B cell (primary cell): ENCODE data around the gene RNF38. TPM values are rescaled to one million over a fixed set of nuclear protein-coding genes. Genes with fewer than 3 reads are reported as not detected.

Source experiments
- ATAC-seq: fragments of 200-7000 bp; cut with Tn5 transposase; one replicate; pipeline ENCODE4 v1.10.0; 2021; ENCODE audit warnings: low read depth, mild to moderate bottlenecking, moderate number of reproducible peaks, moderate library complexity
- CTCF ChIA-PET: fragments of 350-600 bp; sonication (Branson Sonifier 250); formaldehyde crosslinking; loops from one replicate; lab custom pipeline; 2021; ENCODE audit warnings: antibody characterized with exemption, inconsistent platforms; lab: Charles Lee
- POLR2A ChIA-PET: fragments of 350-600 bp; sonication (Branson Sonifier 250); formaldehyde crosslinking; loops from one replicate; lab custom pipeline; 2021; ENCODE audit warnings: antibody characterized with exemption; lab: Charles Lee
- DNase-seq: peaks from one replicate; pipeline ENCODE4 v3.0.0; 2013
- H2AFZ ChIP-seq: 2 replicates; pipeline ENCODE4 v1.6.1; 2012; ENCODE audit warnings: mild to moderate bottlenecking, low read depth, low read length; ENCODE audit not compliant: insufficient read depth, poor library complexity, severe bottlenecking
- H3K27ac ChIP-seq, 2 donors: 1 replicate in 1 of 2; 2 replicates in 1 of 2; pipeline ENCODE4 v1.5.1; 2012 to 2013; ENCODE audit warnings: low read length in 2 of 2, mild to moderate bottlenecking in 2 of 2, moderate library complexity in 1 of 2
- H3K27me3 ChIP-seq, 4 experiments: fragments of 200-600 bp in 1 of 4; sonication (generic) in 1 of 4; replicated peaks in 1 of 4; 1 replicate in 2 of 4; 2 replicates in 2 of 4; pipeline versions ENCODE4 v1.6.1 to v1.7.0; 2013 to 2016; ENCODE audit warnings: low read length in 3 of 4, mild to moderate bottlenecking in 2 of 4, mixed read lengths in 1 of 4, moderate library complexity in 1 of 4; ENCODE audit not compliant: insufficient read depth in 4 of 4, control insufficient read depth in 3 of 4; ENCODE audit errors: control extremely low read depth in 1 of 4
- H3K36me3 ChIP-seq, 2 experiments: replicated peaks in 1 of 2; 1 replicate in 1 of 2; 2 replicates in 1 of 2; pipeline versions ENCODE4 v1.6.1 to v1.7.1; 2013; ENCODE audit warnings: low read length in 1 of 2; ENCODE audit not compliant: insufficient read depth in 2 of 2, control insufficient read depth in 1 of 2; ENCODE audit errors: control extremely low read depth in 1 of 2, extremely low read depth in 1 of 2
- H3K4me1 ChIP-seq, 2 donors: fragments of 200-600 bp in 1 of 2; sonication (generic) in 1 of 2; 1 replicate in 1 of 2; 2 replicates in 1 of 2; pipeline versions ENCODE4 v1.5.1 to v1.6.1; 2013 to 2017; ENCODE audit warnings: low read length in 2 of 2; ENCODE audit not compliant: control insufficient read depth in 2 of 2, insufficient read depth in 2 of 2
- H3K4me2 ChIP-seq: replicated peaks from 2 replicates; pipeline ENCODE3; 2012; ENCODE audit warnings: mild to moderate bottlenecking, low read depth, low read length; ENCODE audit not compliant: poor library complexity, severe bottlenecking
- H3K4me3 ChIP-seq, 5 experiments: fragments of 200-600 bp in 1 of 5; sonication (generic) in 1 of 5; 1 replicate in 3 of 5; 2 replicates in 2 of 5; pipeline versions ENCODE4 v1.5.1 to v1.7.0; 2011 to 2016; ENCODE audit warnings: low read length in 4 of 5, mild to moderate bottlenecking in 4 of 5, low read depth in 2 of 5, control low read depth in 1 of 5, moderate library complexity in 1 of 5; ENCODE audit not compliant: insufficient read depth in 1 of 5; ENCODE audit errors: control extremely low read depth in 1 of 5, extremely low read depth in 1 of 5
- H3K79me2 ChIP-seq: fragments of 200-600 bp; sonication (generic); one replicate; pipeline ENCODE4 v1.6.0; 2016; ENCODE audit warnings: low read length; ENCODE audit not compliant: control insufficient read depth, insufficient read depth
- H3K9ac ChIP-seq: fragments of 200-600 bp; sonication (generic); 2 replicates; pipeline ENCODE4 v1.6.1; 2017; ENCODE audit warnings: mild to moderate bottlenecking, low read length, moderate library complexity
- H3K9me3 ChIP-seq, 3 donors: one replicate each; pipeline versions ENCODE4 v1.6.1 to v1.7.1; 2013; ENCODE audit warnings: low read length in 2 of 3; ENCODE audit not compliant: control insufficient read depth in 2 of 3, insufficient read depth in 1 of 3; ENCODE audit errors: control extremely low read depth in 1 of 3
- H4K20me1 ChIP-seq: 2 replicates; pipeline ENCODE4 v1.6.0; 2012; ENCODE audit warnings: mild to moderate bottlenecking, low read length; ENCODE audit not compliant: insufficient read depth, control insufficient read depth, poor library complexity, severe bottlenecking
- H3K27ac Mint-ChIP-seq: one replicate; pipeline ENCODE4 v1.8.0; 2021; ENCODE audit warnings: mixed read lengths
- H3K27me3 Mint-ChIP-seq: one replicate; pipeline ENCODE4 v1.8.0; 2021; ENCODE audit warnings: mixed read lengths
- H3K4me1 Mint-ChIP-seq: one replicate; pipeline ENCODE4 v1.8.0; 2021; ENCODE audit warnings: mixed read lengths
- H3K4me3 Mint-ChIP-seq: one replicate; pipeline ENCODE4 v1.8.0; 2021; ENCODE audit warnings: mixed read lengths
- H3K9me3 Mint-ChIP-seq: one replicate; pipeline ENCODE4 v1.8.0; 2022; ENCODE audit warnings: mixed read lengths; ENCODE audit not compliant: insufficient read depth
- EZH2 ChIP-seq: IDR thresholded peaks from 2 replicates; pipeline ENCODE4 v1.6.1; 2012; ENCODE audit warnings: borderline replicate concordance, low read depth, mild to moderate bottlenecking, moderate library complexity, low read length; ENCODE audit not compliant: insufficient read depth, poor library complexity, severe bottlenecking
- WGBS: methylation state at CpG from one replicate; pipeline ENCODE4 v1.1.5; 2013; ENCODE audit warnings: missing lambda C conversion rate; ENCODE audit not compliant: insufficient coverage; 5-methylcytosine and 5-hydroxymethylcytosine counted together
- intact Hi-C: fragments of 100-400 bp; cut with micrococcal nuclease; formaldehyde crosslinking; loops from one replicate; pipeline ENCODE4 v1.10.0; 2022
- polyA plus RNA-seq: library from polyadenylated mRNA; depleted of rRNA; stranded (reverse); fragments of >200 nt; gene quantifications from 2 replicates; pipeline ENCODE4 v1.2.3, GENCODE V29; 2012
- total RNA-seq, 2 donors: library from RNA; stranded (reverse); fragments of 120-200 nt in 1 of 2; gene quantifications; 1 replicate in 1 of 2; 2 replicates in 1 of 2; pipeline versions ENCODE4 v1.2.3 to v1.2.4, GENCODE V29; 2013 to 2022
- TF ChIP-seq, protein P1 (sequence below): fragments of 200-600 bp; IDR thresholded peaks from one replicate; pipeline ENCODE4 v1.8.0; 2022; ENCODE audit warnings: antibody characterized with exemption, mild to moderate bottlenecking

Gene RNF38
- total and polyA plus RNA-seq, 2 donors (not counting 1 experiment from before 2014, with no cell fraction given): 25.2 to 81.6 TPM

- H2AFZ ChIP-seq: no peak overlapping the region
Observed at GRCh38 chr9:36316049-36316448, 84.0 kb downstream of the RNF38 start.

DNA sequence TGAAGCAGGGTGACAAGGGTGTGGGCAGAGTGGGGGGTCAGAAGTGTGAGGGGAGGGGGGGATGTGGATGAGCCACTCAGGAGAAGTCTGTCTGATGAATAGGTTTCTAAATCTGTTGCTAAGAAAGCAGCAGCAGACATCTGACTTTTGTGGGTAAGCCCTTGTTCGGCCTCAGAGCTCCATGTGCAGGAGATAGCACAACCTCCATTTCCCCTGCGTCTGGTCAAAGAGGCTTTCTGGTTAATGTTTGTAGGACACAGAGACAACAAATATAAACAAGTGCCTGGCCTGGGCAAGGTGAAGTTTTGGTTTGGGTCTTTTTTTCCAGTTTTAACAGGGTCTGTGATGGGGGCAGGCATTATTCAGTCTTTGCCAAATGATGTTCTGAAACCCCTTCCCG, 84.8 kb downstream of the RNF38 start:
- TF ChIP-seq, protein P1, sequence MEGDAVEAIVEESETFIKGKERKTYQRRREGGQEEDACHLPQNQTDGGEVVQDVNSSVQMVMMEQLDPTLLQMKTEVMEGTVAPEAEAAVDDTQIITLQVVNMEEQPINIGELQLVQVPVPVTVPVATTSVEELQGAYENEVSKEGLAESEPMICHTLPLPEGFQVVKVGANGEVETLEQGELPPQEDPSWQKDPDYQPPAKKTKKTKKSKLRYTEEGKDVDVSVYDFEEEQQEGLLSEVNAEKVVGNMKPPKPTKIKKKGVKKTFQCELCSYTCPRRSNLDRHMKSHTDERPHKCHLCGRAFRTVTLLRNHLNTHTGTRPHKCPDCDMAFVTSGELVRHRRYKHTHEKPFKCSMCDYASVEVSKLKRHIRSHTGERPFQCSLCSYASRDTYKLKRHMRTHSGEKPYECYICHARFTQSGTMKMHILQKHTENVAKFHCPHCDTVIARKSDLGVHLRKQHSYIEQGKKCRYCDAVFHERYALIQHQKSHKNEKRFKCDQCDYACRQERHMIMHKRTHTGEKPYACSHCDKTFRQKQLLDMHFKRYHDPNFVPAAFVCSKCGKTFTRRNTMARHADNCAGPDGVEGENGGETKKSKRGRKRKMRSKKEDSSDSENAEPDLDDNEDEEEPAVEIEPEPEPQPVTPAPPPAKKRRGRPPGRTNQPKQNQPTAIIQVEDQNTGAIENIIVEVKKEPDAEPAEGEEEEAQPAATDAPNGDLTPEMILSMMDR: no peak
- no peak for TF ChIP-seq EZH2
- H3K27ac Mint-ChIP-seq: no peak overlapping the region
- Histone ChIP-seq H3K4me1 (no peaks in the 10 kb centered on the region), H3K4me2 (no peak overlapping the region), H3K9me3 (no peaks in the 10 kb centered on the region), H3K27ac (no peak overlapping the region), H3K4me3 (no peak overlapping the region), H3K36me3 (no peaks in the 10 kb centered on the region), H3K9ac (no peak overlapping the region), H2AFZ (no peak overlapping the region), H4K20me1 (no peaks in the 10 kb centered on the region), H3K79me2 (no peaks in the 10 kb centered on the region), H3K27me3 (peaks cover 0 to 10% (median 0%) of the 10 kb centered on the region in 4 experiments)
- 88% methylated on average over 1 of the region's 3 CpGs for WGBS
- no peaks in the 10 kb centered on the region for H3K9me3 Mint-ChIP-seq
- ATAC-seq (no peak), DNase-seq (no peak)
- no peaks in the 10 kb centered on the region for H3K4me1 Mint-ChIP-seq
- peaks cover 3% of the 10 kb centered on the region for H3K27me3 Mint-ChIP-seq
- ChIA-PET CTCF (interaction anchor here (0.8 to 1.3 kb wide), 3 partner anchors 12 to 15 kb away, joined by 3 to 5 read pairs (median 3); no protein-coding TSS in a partner anchor), POLR2A (no interaction called here)
- intact Hi-C loops: no loop called here
- H3K4me3 Mint-ChIP-seq: no peak overlapping the region

More at GRCh38 chr9:36316049-36316448, 84.0 kb downstream of the RNF38 start:
- intact Hi-C loops: no loop called here
- ATAC-seq (no peak), DNase-seq (no peak)
- ChIA-PET CTCF (no interaction called here), POLR2A (no interaction called here)
- no peaks in the 10 kb centered on the region for H3K36me3 ChIP-seq
- H3K9ac ChIP-seq: no peak overlapping the region
- H3K4me3 ChIP-seq: no peak overlapping the region
- H3K27me3 ChIP-seq: peaks cover 0 to 10% (median 0%) of the 10 kb centered on the region in 4 experiments
- Mint-ChIP-seq H3K9me3 (no peaks in the 10 kb centered on the region), H3K27ac (no peak overlapping the region), H3K27me3 (peaks cover 3% of the 10 kb centered on the region), H3K4me3 (no peak overlapping the region), H3K4me1 (no peaks in the 10 kb centered on the region)
- H3K4me1 ChIP-seq: no peaks in the 10 kb centered on the region
- no peak overlapping the region for H3K27ac ChIP-seq
- no peaks in the 10 kb centered on the region for H3K9me3 ChIP-seq
- H4K20me1 ChIP-seq: no peaks in the 10 kb centered on the region
- H3K4me2 ChIP-seq: no peak overlapping the region
- no peaks in the 10 kb centered on the region for H3K79me2 ChIP-seq
- no peak for TF ChIP-seq EZH2
- TF ChIP-seq, protein P1: no peak
